HG03521 (cell line): ENCODE measurements around the gene DRGX.

Source experiments
- ATAC-seq: cut with Tn5 transposase; IDR thresholded peaks from one replicate; pipeline ENCODE4 v1.9.1; 2021; ENCODE audit warnings: mild to moderate bottlenecking, moderate library complexity; ENCODE audit not compliant: unreplicated experiment

Gene DRGX

GRCh38 chr10:49395741-49396665, at the start of gene DRGX:
Gene DRGX, minus strand, starts transcription at chr10:49396089. Its CDS starts 649 bp downstream, at chr10:49395440.
- no peak for ATAC-seq

GRCh38 chr10:49444349-49444748, 48.5 kb upstream of the DRGX start:
- no peak for ATAC-seq

DNA sequence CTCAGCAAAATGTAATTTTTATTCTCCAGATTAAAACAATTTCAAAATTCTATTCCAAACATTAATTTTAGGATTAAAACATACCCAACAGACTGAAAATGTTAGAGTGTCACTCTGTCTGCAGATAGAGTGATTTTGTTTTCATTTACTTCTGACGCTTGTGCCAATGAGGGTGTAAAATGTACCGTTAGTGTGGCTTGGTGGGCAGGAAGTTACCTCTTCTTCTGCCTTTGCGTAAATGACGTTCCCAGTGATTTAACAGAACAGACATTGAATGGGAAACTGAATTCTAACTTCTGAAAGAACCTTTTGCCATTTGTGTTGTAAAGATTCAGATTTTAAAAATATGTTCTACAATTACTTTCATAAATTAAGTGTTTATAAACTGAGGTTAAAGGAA, 47.0 kb upstream of the DRGX start:
- ATAC-seq = no peak

DNA sequence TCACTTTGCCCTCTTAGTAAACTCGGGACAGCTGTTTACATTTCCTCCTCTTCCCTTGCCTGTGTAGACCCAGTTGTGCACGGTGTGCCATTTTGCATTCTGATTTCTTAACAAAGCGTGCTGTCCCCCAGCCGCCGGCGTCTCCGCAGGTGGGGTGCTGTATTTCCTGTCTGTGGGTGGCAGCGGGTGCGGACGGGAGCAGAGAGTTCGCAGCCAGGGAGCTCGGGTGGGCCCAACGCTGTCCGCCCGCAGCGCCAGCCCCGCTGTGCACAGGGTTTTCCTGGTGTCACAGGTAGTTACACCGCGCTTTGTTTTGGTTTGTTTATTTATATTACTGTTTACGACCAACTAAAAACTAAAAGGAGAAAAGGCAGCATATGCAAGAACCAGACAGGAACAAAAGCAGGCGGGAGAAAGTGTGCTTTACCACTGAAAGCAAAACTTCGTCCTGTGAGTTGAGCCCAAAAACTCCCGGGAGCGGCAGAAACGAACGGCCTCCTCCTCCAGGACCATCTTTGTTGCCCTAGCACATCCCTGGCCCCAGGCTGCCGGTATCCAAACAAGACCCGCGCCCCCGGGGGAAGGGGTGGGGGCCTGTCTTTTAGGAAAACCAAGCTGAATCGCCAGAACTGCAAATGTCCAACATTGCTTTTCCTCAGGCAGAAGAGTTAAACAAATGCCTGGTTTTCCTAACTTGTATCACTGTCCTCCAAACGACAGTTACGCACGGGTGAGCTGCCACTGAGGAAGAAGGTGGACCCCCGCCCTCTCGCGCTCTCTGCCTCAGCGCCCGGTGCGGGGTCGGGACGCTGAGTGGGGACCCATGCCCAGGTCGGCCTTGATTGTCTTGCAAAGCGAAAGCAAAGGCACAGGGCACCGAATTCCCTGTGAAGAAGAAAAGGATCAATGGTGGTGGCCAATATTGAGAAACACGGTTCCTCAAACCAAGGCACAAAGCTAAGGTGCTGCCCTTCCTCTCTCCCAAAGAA, 45.9 kb upstream of the DRGX start:
- no peak for ATAC-seq

GRCh38 chr10:49435225-49435624, 39.3 kb upstream of the DRGX start:
- ATAC-seq = no peak

DNA sequence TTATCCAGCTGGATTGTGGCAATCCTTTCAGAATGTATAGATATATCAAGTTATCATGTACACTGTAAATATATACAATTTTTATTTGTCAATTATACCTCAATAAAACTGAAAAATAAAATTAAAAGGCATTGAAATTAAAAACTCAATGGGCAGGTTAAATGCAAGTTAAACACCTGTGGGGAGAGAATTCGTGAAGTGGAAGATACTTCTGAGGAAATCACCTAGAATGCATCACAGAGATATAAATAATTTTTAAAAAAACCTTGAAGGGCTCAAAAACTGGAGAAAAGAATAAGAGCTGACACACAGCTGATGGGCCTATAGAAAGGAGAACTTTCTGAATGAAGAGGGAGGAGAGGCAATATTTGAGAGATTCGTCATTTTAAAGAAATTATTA, 37.2 kb upstream of the DRGX start:
- ATAC-seq = no peak

DNA sequence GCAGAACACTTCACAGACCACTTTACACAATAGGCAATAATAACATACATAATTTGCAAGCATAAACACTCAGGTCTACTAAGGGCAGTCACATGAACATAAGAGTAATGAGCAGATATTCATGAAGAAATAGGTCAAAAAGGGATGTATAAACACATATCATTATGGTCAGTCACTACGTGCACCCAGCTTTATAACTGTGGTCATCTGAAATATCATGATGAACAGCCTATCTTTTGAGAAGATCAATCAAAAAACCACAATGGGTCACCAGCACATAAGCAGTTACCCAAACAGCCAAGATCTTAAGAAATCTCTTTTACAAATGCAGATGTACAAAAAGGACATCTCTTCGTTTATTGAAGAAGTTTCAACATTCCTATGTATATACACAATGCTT, 35.5 kb upstream of the DRGX start:
- no peak for ATAC-seq

DNA sequence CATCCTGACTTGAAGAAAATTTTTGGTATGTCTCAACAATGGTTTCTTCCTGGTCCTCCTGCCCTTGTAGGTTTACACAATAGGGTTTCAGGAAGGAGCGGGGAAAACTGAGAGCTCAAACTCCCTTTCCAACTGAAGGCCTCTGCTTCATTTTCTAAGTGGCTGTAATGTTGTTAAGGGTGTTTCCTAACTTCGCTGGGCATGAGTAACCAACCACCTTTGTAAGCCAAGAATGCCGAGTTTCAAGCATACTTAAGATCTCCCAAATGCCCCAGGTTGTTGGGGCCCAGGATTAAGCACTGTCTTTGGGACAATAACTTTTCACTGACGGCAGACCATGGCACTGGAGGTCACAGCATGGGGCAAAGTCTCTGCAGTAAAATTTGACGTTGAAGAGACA, 33.6 kb upstream of the DRGX start:
- no peak for ATAC-seq

DNA sequence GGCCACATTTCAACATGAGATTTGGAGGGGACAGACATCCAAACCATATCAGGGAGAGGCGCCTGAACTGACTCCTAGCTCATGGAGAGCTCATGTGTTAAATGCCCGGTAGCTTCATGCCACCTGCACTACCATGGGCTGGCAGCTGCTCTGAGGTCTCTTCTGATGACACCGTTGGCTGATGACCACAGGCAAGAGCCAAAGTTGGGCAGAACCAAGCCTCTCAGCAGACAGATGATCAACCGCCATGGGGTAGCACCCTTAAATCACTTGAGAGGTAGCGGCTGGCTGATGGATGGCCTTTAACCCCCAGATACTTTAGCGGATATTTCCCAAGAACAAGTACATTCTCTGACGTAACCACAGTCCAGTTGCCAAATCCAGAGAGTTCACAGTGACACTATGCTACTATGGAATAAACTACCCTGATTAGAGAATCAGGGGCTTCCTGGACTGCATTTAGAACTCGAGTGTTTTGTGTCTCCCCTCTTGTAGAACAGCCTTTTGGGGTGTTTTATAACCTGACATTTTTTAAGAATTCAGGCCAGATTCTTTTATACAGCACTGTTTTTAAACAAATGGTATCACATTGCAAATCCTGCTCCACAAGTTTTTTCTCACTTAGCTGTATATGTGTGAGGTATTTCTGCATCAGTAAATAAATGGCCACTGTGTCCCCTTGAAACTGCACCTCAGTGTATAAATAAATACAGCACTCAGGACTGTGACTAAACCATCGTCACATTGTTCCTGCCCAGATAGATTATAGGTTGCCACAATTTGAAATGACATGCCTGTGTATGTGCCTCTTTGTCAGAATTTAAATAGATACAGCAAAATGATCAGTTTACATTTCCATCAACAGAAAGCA, 30.8 kb upstream of the DRGX start:
- ATAC-seq = no peak

DNA sequence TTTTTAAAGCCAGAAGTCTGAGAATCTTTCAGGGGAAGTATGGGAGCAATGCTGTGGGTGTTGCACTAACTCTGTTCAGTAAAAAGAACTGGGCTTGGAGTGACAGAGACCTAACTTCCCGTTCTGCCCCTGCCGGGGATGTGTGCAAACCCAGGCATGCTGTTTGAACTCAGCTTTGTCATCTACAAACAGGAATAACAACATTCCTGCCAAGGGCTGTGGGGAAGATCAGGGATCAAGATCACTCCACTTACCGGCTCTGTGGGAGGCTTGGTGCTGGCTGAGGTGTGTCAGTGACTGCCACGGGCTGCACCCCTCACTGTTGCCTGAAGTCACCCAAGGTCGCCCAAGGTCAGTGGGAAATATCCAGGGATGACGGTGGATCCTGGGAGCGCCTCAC, 23.1 kb upstream of the DRGX start:
- ATAC-seq = no peak

- no peak for ATAC-seq
Measured at GRCh38 chr10:49418328-49418727, 22.4 kb upstream of the DRGX start.

GRCh38 chr10:49418053-49418326, 22.1 kb upstream of the DRGX start:
- no peak for ATAC-seq

- no peak for ATAC-seq
Measured at GRCh38 chr10:49417311-49418052, 21.6 kb upstream of the DRGX start.

GRCh38 chr10:49415846-49416245, 20.0 kb upstream of the DRGX start:
- ATAC-seq = no peak

DNA sequence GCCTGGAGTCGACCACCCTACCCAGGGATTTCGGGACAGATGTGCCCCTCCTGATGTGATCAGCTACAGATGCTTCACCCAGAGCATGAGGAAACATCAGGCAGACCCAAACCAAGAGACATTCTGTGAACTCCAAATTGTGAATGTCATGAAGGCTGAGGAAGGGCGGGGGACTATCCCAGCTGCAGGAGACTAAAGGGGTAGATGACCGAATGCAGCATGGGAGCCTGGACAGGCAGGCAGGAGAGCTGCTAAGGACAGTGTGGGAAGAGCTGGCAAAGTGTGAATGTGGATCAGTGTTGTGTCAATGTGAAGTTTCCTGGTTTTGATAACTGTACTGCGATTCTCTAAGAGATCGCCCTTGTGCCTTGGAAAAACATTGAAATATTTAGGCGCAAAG, 19.2 kb upstream of the DRGX start:
- no peak for ATAC-seq

- ATAC-seq = no peak
Measured at GRCh38 chr10:49414496-49414895, 18.6 kb upstream of the DRGX start.

- no peak for ATAC-seq
Measured at GRCh38 chr10:49412571-49412970, 16.7 kb upstream of the DRGX start.

GRCh38 chr10:49410365-49411074, 14.6 kb upstream of the DRGX start:
- ATAC-seq = no peak

DNA sequence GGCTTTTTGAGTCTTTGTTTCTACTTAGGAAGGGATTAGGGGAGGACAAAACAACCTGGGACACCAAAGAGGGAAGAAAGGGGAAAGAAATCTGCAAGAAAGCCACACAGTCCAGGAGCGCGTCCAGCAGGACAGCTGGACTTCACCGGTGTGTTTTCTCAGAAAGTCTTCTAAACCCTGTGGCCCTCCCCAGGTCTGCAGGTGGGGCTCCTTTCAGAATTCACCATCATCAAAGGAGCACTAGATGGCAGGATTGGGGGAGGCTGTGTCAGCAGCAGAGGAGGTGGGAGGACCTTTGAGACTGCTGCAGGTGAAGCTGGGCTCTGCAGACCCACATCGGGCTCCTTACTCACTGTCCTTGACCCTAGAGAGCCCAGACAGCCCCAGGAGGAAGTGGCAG, 13.9 kb upstream of the DRGX start:
- ATAC-seq = no peak
